Measurements from ENCODE around the gene OSGEP.

The OSGEP gene

DNA sequence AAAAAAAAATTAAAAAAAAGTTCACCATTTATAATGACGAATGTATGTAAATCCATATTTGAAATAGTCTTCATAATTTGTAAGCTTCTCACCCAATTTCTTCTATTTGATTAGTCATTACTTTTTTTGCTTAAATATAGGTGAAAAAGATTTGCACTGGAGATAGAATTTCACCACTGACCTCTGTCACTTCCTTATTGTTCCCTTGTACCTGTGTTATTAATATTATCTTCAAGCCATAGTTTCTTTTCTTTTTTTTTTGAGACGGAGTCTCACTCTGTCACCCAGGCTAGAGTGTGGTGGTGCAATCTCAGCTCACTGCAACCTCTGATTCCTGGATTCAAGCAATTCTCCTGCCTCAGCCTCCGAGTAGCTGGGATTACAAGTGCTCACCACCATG lies 57.1 kb downstream of the OSGEP start:
- DNase-seq (ENCODE audit: low read depth in 2 of 2), result no peak
